ENCODE data around the gene EIF4A3.

The EIF4A3 gene

GRCh38 chr17:80137131-80137530 is 9.8 kb downstream of the EIF4A3 start:
- DNase-seq (ENCODE audit: low read depth, low spot score) = no peak

- DNase-seq (ENCODE audit: low read depth, low spot score) = no peak
Observed at GRCh38 chr17:80133626-80133970, 13.3 kb downstream of the EIF4A3 start.

- no peak for DNase-seq (ENCODE audit: low read depth, low spot score)
Observed at GRCh38 chr17:80132906-80133625, 13.9 kb downstream of the EIF4A3 start.

- DNase-seq (ENCODE audit: low read depth, low spot score) = no peak
Observed at GRCh38 chr17:80130992-80131391, 15.9 kb downstream of the EIF4A3 start.

- DNase-seq (ENCODE audit: low read depth, low spot score) = no peak
Observed at GRCh38 chr17:80129006-80129565, 17.8 kb downstream of the EIF4A3 start.

GRCh38 chr17:80126449-80126715 is 20.5 kb downstream of the EIF4A3 start:
- no peak for DNase-seq (ENCODE audit: low read depth, low spot score)

- DNase-seq (ENCODE audit: low read depth, low spot score) = no peak
Observed at GRCh38 chr17:80125656-80126448, 21.1 kb downstream of the EIF4A3 start.

GRCh38 chr17:80124351-80124981 is 22.5 kb downstream of the EIF4A3 start:
- DNase-seq (ENCODE audit: low read depth, low spot score) = no peak

GRCh38 chr17:80123791-80124190 is 23.1 kb downstream of the EIF4A3 start:
- no peak for DNase-seq (ENCODE audit: low read depth, low spot score)

- DNase-seq (ENCODE audit: low read depth, low spot score) = no peak
Observed at GRCh38 chr17:80122926-80123505, 23.9 kb downstream of the EIF4A3 start.

GRCh38 chr17:80122026-80122575 is 24.8 kb downstream of the EIF4A3 start:
- no peak for DNase-seq (ENCODE audit: low read depth, low spot score)

GRCh38 chr17:80119839-80120238 is 27.1 kb downstream of the EIF4A3 start:
- DNase-seq (ENCODE audit: low read depth, low spot score) = no peak

- DNase-seq (ENCODE audit: low read depth, low spot score) = no peak
Observed at GRCh38 chr17:80119271-80119791, 27.6 kb downstream of the EIF4A3 start.

GRCh38 chr17:80118601-80119270 is 28.2 kb downstream of the EIF4A3 start:
- DNase-seq (ENCODE audit: low read depth, low spot score) = no peak

- DNase-seq (ENCODE audit: low read depth, low spot score) = no peak
Observed at GRCh38 chr17:80117491-80118401, 29.2 kb downstream of the EIF4A3 start.

GRCh38 chr17:80116921-80117380 is 30.0 kb downstream of the EIF4A3 start:
- DNase-seq (ENCODE audit: low read depth, low spot score) = no peak

GRCh38 chr17:80116276-80116920 is 30.5 kb downstream of the EIF4A3 start:
- DNase-seq (ENCODE audit: low read depth, low spot score) = no peak

- DNase-seq (ENCODE audit: low read depth, low spot score) = no peak
Observed at GRCh38 chr17:80115159-80115558, 31.8 kb downstream of the EIF4A3 start.

- DNase-seq (ENCODE audit: low read depth, low spot score) = no peak
Observed at GRCh38 chr17:80114758-80115157, 32.2 kb downstream of the EIF4A3 start.

All from activated naive CD8-positive, alpha-beta T cell treated with anti-CD3 and anti-CD28 coated beads, Interleukin-2, amount 50 U/mL, for 16 hours (primary cell).